NCI-H2196 treated with DMSO at 0.1 percent for 48 hours (cell line): ENCODE measurements around the gene GMDS.

Experiments
- DNase-seq: peaks from one replicate; lab custom pipeline; 2025; ENCODE audit not compliant: unreplicated experiment; lab: John Stamatoyannopoulos, UW

The GMDS gene

GRCh38 chr6:1584996-1585668 is 660.3 kb downstream of the GMDS start:
- DNase-seq, result no peak

- no peak for DNase-seq
Measured at GRCh38 chr6:1584146-1584545, 661.3 kb downstream of the GMDS start.

GRCh38 chr6:1581120-1581991 is 664.0 kb downstream of the GMDS start:
- DNase-seq, result no peak

DNA sequence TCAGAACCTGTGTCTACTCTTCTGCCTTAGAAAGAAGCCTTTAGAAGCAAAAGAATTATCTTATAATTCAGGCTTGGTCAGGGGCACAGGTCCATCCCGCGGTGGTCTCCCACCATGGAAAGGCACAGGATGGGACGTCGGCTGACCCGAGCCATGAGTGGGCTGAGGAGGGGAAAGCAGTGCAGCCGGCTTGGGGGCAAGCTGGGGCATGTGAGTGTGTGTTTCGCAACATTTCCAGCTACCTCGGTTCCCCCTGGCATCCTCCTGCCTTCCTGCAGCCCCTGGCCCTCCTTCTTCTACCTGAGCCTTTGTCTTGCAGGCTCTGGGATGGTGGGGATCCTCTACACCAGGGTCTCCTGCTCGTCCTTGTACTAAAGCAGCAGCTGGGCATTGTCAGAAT is 664.8 kb downstream of the GMDS start:
- DNase-seq, result no peak

DNA sequence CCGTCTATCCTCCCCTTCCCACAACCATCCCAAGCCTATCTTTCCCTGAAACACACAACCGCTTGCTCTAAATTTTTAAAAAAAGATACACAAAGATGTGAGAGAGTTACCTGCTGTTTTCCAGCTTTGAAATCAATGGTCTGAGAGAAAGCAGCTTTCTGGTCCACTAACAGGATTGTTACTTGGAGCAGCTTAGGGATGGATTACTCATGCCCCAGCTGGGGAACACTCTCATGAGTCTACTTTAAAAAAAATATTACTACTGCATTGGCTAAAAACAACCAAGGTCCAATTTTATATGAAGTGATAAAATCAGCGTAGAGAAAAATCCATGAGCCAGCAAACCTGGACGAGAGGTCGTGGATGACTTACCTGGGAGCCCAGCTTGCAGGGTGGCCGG is 665.3 kb downstream of the GMDS start:
- DNase-seq, result no peak

DNA sequence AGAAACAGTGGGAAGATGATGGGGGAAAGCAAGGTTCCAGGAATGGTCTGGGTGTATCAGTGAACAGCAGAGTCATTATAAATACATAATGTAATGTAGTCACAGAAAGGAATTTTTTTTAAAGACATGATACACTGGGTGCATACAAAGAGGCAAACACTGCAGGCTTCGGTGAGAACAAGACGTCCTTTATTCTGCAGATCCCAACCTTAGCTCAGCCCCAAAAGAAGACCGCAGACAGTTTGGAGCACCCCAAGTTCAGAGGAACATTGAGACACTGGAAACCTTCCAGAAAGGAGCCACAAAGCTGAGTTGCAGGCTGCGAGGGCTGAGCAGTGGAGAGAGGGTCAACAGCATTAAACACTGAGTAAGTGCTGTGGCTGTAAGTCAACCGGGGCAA is 666.3 kb downstream of the GMDS start:
- DNase-seq, result no peak

DNA sequence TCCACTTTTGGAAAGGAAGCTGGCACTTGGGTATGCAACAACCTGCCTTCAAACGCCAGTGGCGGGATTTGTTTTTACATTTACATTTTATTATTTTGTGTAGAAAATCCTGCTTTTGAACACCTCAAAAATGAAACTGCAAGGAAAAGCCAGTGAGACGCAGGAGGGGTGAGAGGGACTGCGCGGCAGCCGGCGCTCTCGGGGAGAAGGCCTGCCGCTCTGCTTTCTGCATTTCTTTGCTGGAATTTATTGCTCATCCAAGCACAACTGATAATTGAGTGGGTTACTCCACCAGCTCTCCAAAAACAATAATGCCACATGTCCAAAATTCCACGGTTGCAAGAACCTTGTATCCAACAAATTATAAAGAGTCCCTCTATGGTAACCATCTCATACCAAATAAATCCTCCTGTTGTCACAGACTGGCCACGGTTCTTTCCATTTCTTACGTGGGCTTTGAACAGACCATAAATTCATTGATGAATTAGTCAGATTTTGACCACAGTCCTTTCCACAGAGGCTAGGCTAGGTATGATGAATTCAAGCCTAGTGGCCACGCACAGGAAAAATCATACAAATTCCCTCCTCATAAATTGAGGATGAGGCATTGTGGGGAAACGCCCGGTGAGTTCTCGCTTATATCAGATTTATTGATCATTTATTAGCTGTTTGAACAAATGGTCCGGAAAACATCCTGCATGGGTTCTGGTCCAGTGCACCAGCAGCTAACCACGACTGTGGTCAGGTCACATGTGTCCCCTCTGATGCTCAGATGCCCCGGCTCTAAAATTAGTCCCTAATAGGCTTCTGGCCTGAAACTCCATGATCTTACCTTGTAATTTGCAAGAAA is 667.3 kb downstream of the GMDS start:
- no peak for DNase-seq

DNA sequence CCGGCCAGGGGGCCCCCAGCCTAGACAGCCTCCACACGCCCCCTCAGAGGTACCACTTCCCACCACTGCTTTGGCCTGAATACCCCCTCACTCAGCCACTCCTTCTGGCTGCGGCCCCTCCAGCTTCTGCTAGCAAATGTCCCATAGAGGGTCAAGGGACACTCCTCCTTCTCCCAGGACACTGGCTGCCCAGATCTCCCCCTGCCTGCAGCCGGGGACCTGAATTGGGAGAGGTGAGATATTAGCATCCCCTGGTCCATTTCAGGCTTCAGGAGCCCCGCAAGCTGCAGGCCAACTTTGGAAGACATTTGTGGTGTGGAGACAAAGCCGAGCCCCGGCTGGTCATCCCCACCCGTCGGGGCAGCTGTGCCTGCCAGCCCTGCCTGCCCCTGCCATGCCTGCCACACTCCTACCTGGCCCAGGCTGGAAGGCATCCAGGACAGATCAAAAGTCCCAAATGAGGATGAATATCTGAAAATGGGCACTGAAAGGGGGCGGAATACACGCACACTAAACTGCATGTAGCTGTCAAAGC is 668.2 kb downstream of the GMDS start:
- no peak for DNase-seq

- no peak for DNase-seq
Measured at GRCh38 chr6:1576711-1577110, 668.7 kb downstream of the GMDS start.

DNA sequence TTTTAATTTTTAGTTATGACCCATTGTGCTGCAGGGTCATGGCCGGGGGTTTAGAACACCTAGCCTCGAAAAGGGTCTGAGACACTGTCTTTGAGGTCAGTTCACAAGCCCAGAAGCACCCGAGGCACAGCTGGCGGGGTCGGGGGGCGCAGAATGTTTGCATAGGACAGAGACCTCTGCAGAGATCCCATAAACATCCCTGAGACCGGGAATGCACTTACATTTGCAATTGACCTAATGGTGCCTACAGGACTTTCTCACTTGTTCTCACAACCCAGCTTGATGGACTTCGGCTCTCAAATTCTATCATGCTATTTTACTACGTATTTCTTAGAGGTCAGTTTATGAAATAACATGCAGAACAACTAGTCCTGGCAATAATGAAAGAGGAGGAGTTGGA is 669.2 kb downstream of the GMDS start:
- no peak for DNase-seq

GRCh38 chr6:1575210-1576041 is 670.0 kb downstream of the GMDS start:
- DNase-seq, result no peak

GRCh38 chr6:1574890-1575209 is 670.6 kb downstream of the GMDS start:
- no peak for DNase-seq

- no peak for DNase-seq
Measured at GRCh38 chr6:1574083-1574761, 671.2 kb downstream of the GMDS start.
